Trophoblast cell (in vitro differentiated cells and primary cell): ENCODE data around the gene NASP.

ENCODE experiments used
- DNase-seq, 2 donors: peaks; one replicate each; pipeline ENCODE4 v3.0.0-alpha.2; 2016
- H2AFZ ChIP-seq: 2 replicates; pipeline ENCODE4 v1.6.1; 2013; ENCODE audit warnings: low read length, moderate library complexity, mild to moderate bottlenecking; ENCODE audit not compliant: insufficient read depth, poor library complexity
- H2AK5ac ChIP-seq: 2 replicates; pipeline ENCODE4 v1.6.1; 2013; ENCODE audit warnings: mild to moderate bottlenecking, low read length
- H2BK120ac ChIP-seq: 2 replicates; pipeline ENCODE4 v1.6.1; 2013; ENCODE audit warnings: low read length, mild to moderate bottlenecking, moderate library complexity; ENCODE audit not compliant: insufficient read depth, poor library complexity
- H2BK12ac ChIP-seq: 2 replicates; pipeline ENCODE4 v1.6.1; 2013; ENCODE audit warnings: mild to moderate bottlenecking, low read length, moderate library complexity
- H2BK5ac ChIP-seq: 2 replicates; pipeline ENCODE4 v1.6.1; 2013; ENCODE audit warnings: low read length, low read depth, moderate library complexity, mild to moderate bottlenecking; ENCODE audit not compliant: poor library complexity
- H3K14ac ChIP-seq: 2 replicates; pipeline ENCODE4 v1.6.1; 2013; ENCODE audit warnings: mild to moderate bottlenecking, low read length
- H3K18ac ChIP-seq: 2 replicates; pipeline ENCODE4 v1.6.1; 2013; ENCODE audit warnings: mild to moderate bottlenecking, low read length
- H3K23ac ChIP-seq: 2 replicates; pipeline ENCODE4 v1.6.1; 2013; ENCODE audit warnings: low read length
- H3K27ac ChIP-seq: 2 replicates; pipeline ENCODE4 v1.5.1; 2013; ENCODE audit warnings: low read depth, mild to moderate bottlenecking, inconsistent platforms, low read length, moderate library complexity
- H3K27me3 ChIP-seq: 2 replicates; pipeline ENCODE4 v1.6.1; 2013; ENCODE audit warnings: inconsistent platforms, mild to moderate bottlenecking, low read length, moderate library complexity; ENCODE audit not compliant: insufficient read depth
- H3K36me3 ChIP-seq, 2 experiments: 1 replicate in 1 of 2; 2 replicates in 1 of 2; pipeline ENCODE4 v1.6.1; 2013; ENCODE audit warnings: low read length in 2 of 2, mild to moderate bottlenecking in 2 of 2, moderate library complexity in 1 of 2; ENCODE audit not compliant: insufficient read depth in 2 of 2, control insufficient read depth in 1 of 2
- H3K4ac ChIP-seq: 2 replicates; pipeline ENCODE4 v1.6.1; 2013; ENCODE audit warnings: low read depth, mild to moderate bottlenecking, low read length, moderate library complexity
- H3K4me1 ChIP-seq, 2 experiments: 1 replicate in 1 of 2; 2 replicates in 1 of 2; pipeline ENCODE4 v1.6.1; 2013; ENCODE audit warnings: low read length in 2 of 2, mild to moderate bottlenecking in 2 of 2, moderate library complexity in 1 of 2; ENCODE audit not compliant: insufficient read depth in 2 of 2, control insufficient read depth in 1 of 2
- H3K4me2 ChIP-seq: 2 replicates; pipeline ENCODE4 v1.6.1; 2013; ENCODE audit warnings: inconsistent platforms, mild to moderate bottlenecking, low read length, moderate library complexity
- H3K4me3 ChIP-seq: 2 replicates; pipeline ENCODE4 v1.5.1; 2013; ENCODE audit warnings: mild to moderate bottlenecking, low read depth, low read length, inconsistent platforms
- H3K79me1 ChIP-seq: one replicate; pipeline ENCODE4 v1.6.1; 2013; ENCODE audit warnings: low read length
- H3K79me2 ChIP-seq: 2 replicates; pipeline ENCODE4 v1.6.1; 2013; ENCODE audit warnings: low read length, mild to moderate bottlenecking; ENCODE audit not compliant: control insufficient read depth, insufficient read depth, poor library complexity
- H3K9ac ChIP-seq: 2 replicates; pipeline ENCODE4 v1.6.1; 2013; ENCODE audit warnings: mild to moderate bottlenecking, low read length
- H3K9me3 ChIP-seq: 2 replicates; pipeline ENCODE4 v1.6.1; 2013; ENCODE audit warnings: low read depth, mild to moderate bottlenecking, control low read depth, inconsistent platforms, low read length; ENCODE audit not compliant: insufficient read depth
- H4K12ac ChIP-seq: 2 replicates; pipeline ENCODE4 v1.6.1; 2013; ENCODE audit warnings: low read depth, mild to moderate bottlenecking, low read length, moderate library complexity
- H4K8ac ChIP-seq: 2 replicates; pipeline ENCODE4 v1.6.1; 2013; ENCODE audit warnings: low read depth, mild to moderate bottlenecking, low read length, moderate library complexity
- H4K91ac ChIP-seq: one replicate; pipeline ENCODE4 v1.6.1; 2013; ENCODE audit warnings: low read depth, mild to moderate bottlenecking, low read length, moderate library complexity
- WGBS: extraction: QIAGEN DNeasy Blood & Tissue Kit; methylation state at CpG from one replicate; pipeline ENCODE4 v1.1.7; 2013; ENCODE audit warnings: missing lambda C conversion rate; ENCODE audit not compliant: insufficient read length, insufficient coverage; ENCODE audit errors: extremely low coverage; 5-methylcytosine and 5-hydroxymethylcytosine counted together

Gene NASP

DNA sequence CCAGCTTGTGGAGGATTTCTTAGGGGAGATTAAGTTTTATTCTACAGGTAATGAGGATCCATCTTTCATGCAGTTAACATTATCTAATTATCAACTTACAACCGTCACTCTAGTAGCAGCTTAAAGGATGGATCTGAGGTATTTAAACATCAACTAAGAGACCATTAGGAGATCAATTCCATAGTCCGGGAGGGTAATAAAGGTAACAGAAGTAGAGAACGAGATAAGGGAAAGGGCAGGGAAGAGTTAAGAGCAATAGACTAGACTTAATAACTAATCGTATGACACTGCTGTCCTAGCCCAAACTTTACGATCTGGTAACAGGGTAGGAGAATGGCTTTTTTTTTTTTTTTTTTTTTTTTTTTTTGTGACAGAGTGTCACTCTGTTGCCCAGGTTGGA, 59.5 kb downstream of the NASP start:
- H4K91ac ChIP-seq, result no peak overlapping the region
- no peak overlapping the region for H3K9ac ChIP-seq
- H3K14ac ChIP-seq, result no peak overlapping the region
- no peak overlapping the region for H2AFZ ChIP-seq
- no peak for DNase-seq
- H4K8ac ChIP-seq, result no peak overlapping the region
- no peak overlapping the region for H2BK5ac ChIP-seq
- H3K27ac ChIP-seq, result no peak overlapping the region
- no peak overlapping the region for H2AK5ac ChIP-seq
- H3K4me1 ChIP-seq, result peaks cover 5 to 6% of the 10 kb centered on the region in 2 experiments
- WGBS, result no CpG with 5 or more reads among the region's 5 CpGs
- no peaks in the 10 kb centered on the region for H3K79me2 ChIP-seq
- no peak overlapping the region for H2BK12ac ChIP-seq
- H3K18ac ChIP-seq, result no peak overlapping the region
- H2BK120ac ChIP-seq, result no peak overlapping the region
- H4K12ac ChIP-seq, result no peak overlapping the region
- no peak overlapping the region for H3K4me3 ChIP-seq
- no peak overlapping the region for H3K4ac ChIP-seq
- no peak overlapping the region for H3K4me2 ChIP-seq
- no peaks in the 10 kb centered on the region for H3K27me3 ChIP-seq
- no peak overlapping the region for H3K23ac ChIP-seq
- no peaks in the 10 kb centered on the region for H3K9me3 ChIP-seq
- H3K36me3 ChIP-seq, result peaks cover 24 to 40% of the 10 kb centered on the region in 2 experiments
- peaks cover 2% of the 10 kb centered on the region for H3K79me1 ChIP-seq

DNA sequence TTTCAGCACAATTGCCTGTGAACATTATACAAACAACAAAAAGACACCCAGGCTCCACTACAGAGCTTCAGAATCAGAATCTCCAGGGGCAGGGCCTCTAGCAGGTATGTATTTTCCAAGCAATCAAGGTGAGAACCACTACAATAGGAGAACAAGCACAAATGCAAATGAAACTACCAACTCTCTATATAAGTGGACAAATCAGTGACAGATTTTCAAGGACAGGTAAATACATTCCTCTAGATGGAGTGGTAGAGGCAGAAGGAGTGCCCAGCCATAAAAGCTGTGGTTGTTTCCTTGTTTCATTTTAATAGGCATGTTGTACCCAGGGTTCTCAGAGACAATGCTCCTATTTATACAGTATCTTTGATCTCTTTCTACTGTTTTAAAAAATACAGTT, 60.1 kb downstream of the NASP start:
- Histone ChIP-seq H4K12ac (no peak overlapping the region), H2BK5ac (no peak overlapping the region), H3K4me3 (no peak overlapping the region), H4K91ac (no peak overlapping the region), H3K79me2 (no peaks in the 10 kb centered on the region), H3K4ac (no peak overlapping the region), H2AFZ (no peak overlapping the region), H3K23ac (no peak overlapping the region), H3K9ac (no peak overlapping the region), H3K14ac (no peak overlapping the region), H3K18ac (no peak overlapping the region), H3K4me2 (no peak overlapping the region), H3K9me3 (no peaks in the 10 kb centered on the region), H3K36me3 (peaks cover 24 to 38% of the 10 kb centered on the region in 2 experiments), H3K27me3 (no peaks in the 10 kb centered on the region), H2BK120ac (no peak overlapping the region), H2AK5ac (no peak overlapping the region), H3K27ac (no peak overlapping the region), H2BK12ac (no peak overlapping the region), H4K8ac (no peak overlapping the region), H3K4me1 (peaks cover 5 to 6% of the 10 kb centered on the region in 2 experiments), H3K79me1 (peaks cover 2% of the 10 kb centered on the region)
- DNase-seq, result peak in 1 of 2 donors; percentile 43

DNA sequence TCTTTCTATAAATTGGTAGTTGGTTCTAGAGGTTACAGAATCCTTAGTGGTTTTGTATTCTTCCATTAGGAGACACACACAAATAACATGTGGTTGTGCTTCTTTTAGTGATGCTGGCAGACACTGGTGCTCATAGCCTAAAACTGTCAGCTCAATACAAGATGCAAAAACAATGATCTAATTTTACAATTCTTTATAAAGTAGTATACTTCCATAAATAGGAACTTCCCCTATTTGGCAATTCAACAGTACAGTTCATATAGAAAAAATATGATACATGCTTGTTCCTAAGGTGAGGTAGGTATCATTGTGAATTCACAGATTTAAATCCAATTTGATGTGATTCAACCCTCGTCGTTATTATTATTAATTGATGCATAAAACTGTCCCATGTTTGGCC, 60.8 kb downstream of the NASP start:
- Histone ChIP-seq H3K14ac (no peak overlapping the region), H2BK120ac (no peak overlapping the region), H3K79me2 (no peaks in the 10 kb centered on the region), H3K4me1 (peaks cover 5 to 6% of the 10 kb centered on the region in 2 experiments), H3K18ac (no peak overlapping the region), H4K91ac (no peak overlapping the region), H4K12ac (no peak overlapping the region), H2AK5ac (no peak overlapping the region), H3K9me3 (no peaks in the 10 kb centered on the region), H4K8ac (no peak overlapping the region), H3K27ac (no peak overlapping the region), H2BK5ac (no peak overlapping the region), H3K36me3 (peaks cover 19 to 36% of the 10 kb centered on the region in 2 experiments), H2AFZ (no peak overlapping the region), H3K9ac (no peak overlapping the region), H3K4me3 (no peak overlapping the region), H3K79me1 (peaks cover 2% of the 10 kb centered on the region), H3K4ac (no peak overlapping the region), H3K23ac (no peak overlapping the region), H3K27me3 (no peaks in the 10 kb centered on the region), H3K4me2 (no peak overlapping the region), H2BK12ac (no peak overlapping the region)
- no CpG with 5 or more reads among the region's 2 CpGs for WGBS
- DNase-seq, result no peak

DNA sequence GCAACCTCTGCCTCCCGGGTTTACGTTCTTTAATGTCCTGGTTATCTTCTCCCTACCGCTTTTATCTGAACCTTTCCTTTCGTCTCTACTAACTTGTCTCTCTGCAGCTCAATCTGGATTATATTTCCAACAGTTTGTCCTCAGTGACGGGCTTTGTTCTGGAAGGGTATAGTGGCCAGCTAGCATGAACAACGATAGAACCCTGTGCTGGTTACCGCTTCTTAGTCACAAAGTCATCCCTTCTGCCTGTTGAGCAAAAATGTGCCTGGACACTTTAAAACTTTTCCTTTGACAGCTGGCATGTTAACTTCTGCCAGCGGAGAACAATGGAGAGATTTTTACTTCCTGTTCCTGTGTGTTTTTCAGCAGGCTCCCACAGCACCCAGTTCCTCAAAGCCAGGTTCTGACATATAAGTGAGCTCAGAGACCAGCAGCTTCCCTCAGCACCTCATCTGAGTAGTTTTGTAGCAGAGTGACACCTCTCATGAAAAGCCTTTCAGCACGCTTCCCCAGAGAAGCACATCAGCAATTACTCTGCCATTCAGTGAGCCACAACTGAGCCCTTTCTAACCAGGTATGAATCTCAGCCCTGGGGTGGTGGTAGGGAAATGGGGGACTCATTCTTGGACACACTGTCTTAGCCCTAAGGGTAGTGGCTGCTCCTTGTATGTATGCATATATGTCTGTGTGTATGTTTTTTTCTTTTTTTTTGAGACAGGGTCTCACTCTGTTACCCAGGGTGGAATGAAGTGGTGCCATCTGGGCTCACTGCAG, 63.6 kb downstream of the NASP start:
- Histone ChIP-seq H3K27me3 (no peaks in the 10 kb centered on the region), H3K9me3 (no peaks in the 10 kb centered on the region), H4K8ac (peak overlapping the region; percentile 54), H2BK120ac (peak overlapping the region; percentile 11), H3K4me1 (peaks cover 5 to 6% of the 10 kb centered on the region in 2 experiments), H3K36me3 (peaks cover 12 to 25% of the 10 kb centered on the region in 2 experiments), H2BK5ac (peak overlapping the region; percentile 46), H3K79me1 (peaks cover 2% of the 10 kb centered on the region), H3K14ac (peak overlapping the region; percentile 28), H3K79me2 (no peaks in the 10 kb centered on the region), H2AK5ac (no peak overlapping the region), H3K18ac (peak overlapping the region; percentile 67), H3K4me3 (no peak overlapping the region), H3K9ac (no peak overlapping the region), H4K91ac (no peak overlapping the region), H4K12ac (peak overlapping the region; percentile 31), H3K23ac (no peak overlapping the region), H3K4ac (no peak overlapping the region), H3K4me2 (peak overlapping the region; percentile 35), H2BK12ac (peak overlapping the region; percentile 8), H2AFZ (no peak overlapping the region), H3K27ac (peak overlapping the region; percentile 55)
- DNase-seq, result no peak
- no CpG with 5 or more reads among the region's 9 CpGs for WGBS
